Motor neuron (in vitro differentiated cells): ENCODE results near the gene ZFYVE28. TPM values are rescaled to one million over a fixed set of nuclear protein-coding genes. Genes with fewer than 3 reads are reported as not detected.

Source experiments
- total RNA-seq, 8 experiments: library from RNA; unstranded; fragments of 300-600 nt; gene quantifications; 2 replicates each; pipeline versions ENCODE4 v1.2.3 to v1.2.4, GENCODE V29; 2022

The ZFYVE28 gene
- total RNA-seq, 8 experiments from 2014 or later = 1.1 to 8.2 (median 4.3) TPM

Other genes with a start within 250 kb of the ZFYVE28 start
- gene HAUS3, start 176.5 kb downstream of the ZFYVE28 start, total RNA-seq = 10 to 100 TPM in 4 of 8 experiments, 1 to 10 TPM in 4; 6.0 to 18.5 (median 10.2) TPM
- 1 to 10 TPM in 7 of 8 experiments, under 1 TPM in 1; 0.81 to 5.3 (median 2.7) TPM for gene POLN, start 176.5 kb downstream of the ZFYVE28 start, total RNA-seq
- 10 to 100 TPM; 12.8 to 53.6 (median 36.2) TPM for gene MXD4, start 156.5 kb downstream of the ZFYVE28 start, total RNA-seq
- gene CFAP99, start 310 bp upstream of the ZFYVE28 start, total RNA-seq = 1 to 10 TPM in 3 of 8 experiments, under 1 TPM in 5; 0.05 to 9.1 (median 0.19) TPM
- gene RNF4, start 50.5 kb upstream of the ZFYVE28 start, total RNA-seq = 10 to 100 TPM; 37.5 to 70.3 (median 49.7) TPM
- gene FAM193A, start 118.0 kb upstream of the ZFYVE28 start, total RNA-seq = 10 to 100 TPM in 7 of 8 experiments, 1 to 10 TPM in 1; 9.1 to 38.2 (median 18.6) TPM